Measurements from ENCODE around the gene HSPBP1. TPM values are rescaled to one million over a fixed set of nuclear protein-coding genes. Genes with fewer than 3 reads are reported as not detected.

The HSPBP1 gene
- total RNA-seq, 2 experiments from 2014 or later: 44.3 to 45.0 TPM

- intact Hi-C loops (cut with micrococcal nuclease): no loop called here
- CTCF ChIA-PET: interaction anchor here (0.8 to 1.4 kb wide), 3 partner anchors 11 to 155 kb away, joined by 3 to 7 read pairs (median 3); no protein-coding TSS in a partner anchor
- no peaks in the 10 kb centered on the region for H3K4me1 Mint-ChIP-seq (ENCODE audit: low read depth)
- H3K36me3 Mint-ChIP-seq (ENCODE audit: low read depth): no peaks in the 10 kb centered on the region
- no peaks in the 10 kb centered on the region for H3K27me3 Mint-ChIP-seq (ENCODE audit: low read depth)
- H3K27ac Mint-ChIP-seq: no peak overlapping the region
- H3K9me3 Mint-ChIP-seq: no peaks in the 10 kb centered on the region
- no peak overlapping the region for H3K4me3 Mint-ChIP-seq
- DNase-seq: no peak
Observed at GRCh38 chr19:55312621-55313512, 33.0 kb upstream of the HSPBP1 start.

GRCh38 chr19:55311797-55312196, 31.9 kb upstream of the HSPBP1 start:
- H3K27ac Mint-ChIP-seq: no peak overlapping the region
- no peaks in the 10 kb centered on the region for H3K27me3 Mint-ChIP-seq (ENCODE audit: low read depth)
- H3K36me3 Mint-ChIP-seq (ENCODE audit: low read depth): no peaks in the 10 kb centered on the region
- no peaks in the 10 kb centered on the region for H3K9me3 Mint-ChIP-seq
- intact Hi-C loops (cut with micrococcal nuclease): no loop called here
- no peaks in the 10 kb centered on the region for H3K4me1 Mint-ChIP-seq (ENCODE audit: low read depth)
- H3K4me3 Mint-ChIP-seq: no peak overlapping the region
- DNase-seq: no peak
- CTCF ChIA-PET: interaction anchor here (0.7 kb wide), 1 partner anchor 10 kb away, joined by 3 read pairs; no protein-coding TSS in a partner anchor

GRCh38 chr19:55311397-55311796, 31.5 kb upstream of the HSPBP1 start:
- Mint-ChIP-seq H3K4me3 (no peak overlapping the region), H3K4me1 (ENCODE audit: low read depth) (no peaks in the 10 kb centered on the region), H3K9me3 (no peaks in the 10 kb centered on the region), H3K27me3 (ENCODE audit: low read depth) (no peaks in the 10 kb centered on the region), H3K36me3 (ENCODE audit: low read depth) (no peaks in the 10 kb centered on the region), H3K27ac (no peak overlapping the region)
- no peak for DNase-seq
- intact Hi-C loops (cut with micrococcal nuclease): no loop called here
- CTCF ChIA-PET: interaction anchor here (0.7 kb wide), 1 partner anchor 10 kb away, joined by 3 read pairs; no protein-coding TSS in a partner anchor

- no peak overlapping the region for H3K27ac Mint-ChIP-seq
- no peak overlapping the region for H3K4me3 Mint-ChIP-seq
- H3K27me3 Mint-ChIP-seq (ENCODE audit: low read depth): no peaks in the 10 kb centered on the region
- H3K9me3 Mint-ChIP-seq: no peaks in the 10 kb centered on the region
- intact Hi-C loops (cut with micrococcal nuclease): no loop called here
- H3K4me1 Mint-ChIP-seq (ENCODE audit: low read depth): no peaks in the 10 kb centered on the region
- no peak for DNase-seq
- CTCF ChIA-PET: no interaction called here
- no peaks in the 10 kb centered on the region for H3K36me3 Mint-ChIP-seq (ENCODE audit: low read depth)
Observed at GRCh38 chr19:55310498-55310897, 30.6 kb upstream of the HSPBP1 start.

- Mint-ChIP-seq H3K36me3 (ENCODE audit: low read depth) (no peaks in the 10 kb centered on the region), H3K9me3 (no peaks in the 10 kb centered on the region), H3K4me3 (no peak overlapping the region), H3K27me3 (ENCODE audit: low read depth) (no peaks in the 10 kb centered on the region), H3K4me1 (ENCODE audit: low read depth) (peaks cover 2% of the 10 kb centered on the region), H3K27ac (no peak overlapping the region)
- CTCF ChIA-PET: interaction anchor here (0.7 kb wide), 1 partner anchor 8 kb away, joined by 3 read pairs; no protein-coding TSS in a partner anchor
- intact Hi-C loops (cut with micrococcal nuclease): no loop called here
- no peak for DNase-seq
Observed at GRCh38 chr19:55309448-55309847, 29.5 kb upstream of the HSPBP1 start.

GRCh38 chr19:55308281-55308680, 28.4 kb upstream of the HSPBP1 start:
- Mint-ChIP-seq H3K36me3 (ENCODE audit: low read depth) (no peaks in the 10 kb centered on the region), H3K27me3 (ENCODE audit: low read depth) (no peaks in the 10 kb centered on the region), H3K9me3 (no peaks in the 10 kb centered on the region), H3K27ac (no peak overlapping the region), H3K4me1 (ENCODE audit: low read depth) (peaks cover 2% of the 10 kb centered on the region), H3K4me3 (no peak overlapping the region)
- intact Hi-C loops (cut with micrococcal nuclease): no loop called here
- CTCF ChIA-PET: interaction anchor here (1.0 kb wide), 1 partner anchor 16 kb away, joined by 3 read pairs; no protein-coding TSS in a partner anchor
- no peak for DNase-seq

GRCh38 chr19:55306712-55307111, 26.8 kb upstream of the HSPBP1 start:
- no peak for DNase-seq
- H3K27ac Mint-ChIP-seq: no peak overlapping the region
- H3K27me3 Mint-ChIP-seq (ENCODE audit: low read depth): no peaks in the 10 kb centered on the region
- CTCF ChIA-PET: interaction anchor here (1.2 kb wide), 2 partner anchors 13 to 147 kb away, joined by 3 read pairs; no protein-coding TSS in a partner anchor
- H3K9me3 Mint-ChIP-seq: no peaks in the 10 kb centered on the region
- H3K4me3 Mint-ChIP-seq: no peak overlapping the region
- intact Hi-C loops (cut with micrococcal nuclease): no loop called here
- peaks cover 6% of the 10 kb centered on the region for H3K4me1 Mint-ChIP-seq (ENCODE audit: low read depth)
- H3K36me3 Mint-ChIP-seq (ENCODE audit: low read depth): no peaks in the 10 kb centered on the region

GRCh38 chr19:55305983-55306562, 26.2 kb upstream of the HSPBP1 start:
- Mint-ChIP-seq H3K36me3 (ENCODE audit: low read depth) (no peaks in the 10 kb centered on the region), H3K4me1 (ENCODE audit: low read depth) (peaks cover 7% of the 10 kb centered on the region), H3K4me3 (no peak overlapping the region), H3K27ac (no peak overlapping the region), H3K27me3 (ENCODE audit: low read depth) (no peaks in the 10 kb centered on the region), H3K9me3 (no peaks in the 10 kb centered on the region)
- no peak for DNase-seq
- intact Hi-C loops (cut with micrococcal nuclease): no loop called here
- CTCF ChIA-PET: interaction anchor here (1.2 kb wide), 2 partner anchors 12 to 147 kb away, joined by 3 read pairs; no protein-coding TSS in a partner anchor

- CTCF ChIA-PET: interaction anchor here (1.2 kb wide), 1 partner anchor 148 kb away, joined by 3 read pairs; no protein-coding TSS in a partner anchor
- intact Hi-C loops (cut with micrococcal nuclease): no loop called here
- no peaks in the 10 kb centered on the region for H3K27me3 Mint-ChIP-seq (ENCODE audit: low read depth)
- peak overlapping the region; percentile 53 for H3K27ac Mint-ChIP-seq
- H3K4me3 Mint-ChIP-seq: no peak overlapping the region
- H3K9me3 Mint-ChIP-seq: no peaks in the 10 kb centered on the region
- H3K36me3 Mint-ChIP-seq (ENCODE audit: low read depth): no peaks in the 10 kb centered on the region
- peaks cover 7% of the 10 kb centered on the region for H3K4me1 Mint-ChIP-seq (ENCODE audit: low read depth)
- DNase-seq: peak; percentile 63
Observed at GRCh38 chr19:55305491-55305890, 25.6 kb upstream of the HSPBP1 start.

GRCh38 chr19:55304980-55305379, 25.1 kb upstream of the HSPBP1 start:
- Mint-ChIP-seq H3K4me1 (ENCODE audit: low read depth) (peaks cover 7% of the 10 kb centered on the region), H3K36me3 (ENCODE audit: low read depth) (no peaks in the 10 kb centered on the region), H3K4me3 (no peak overlapping the region), H3K27ac (no peak overlapping the region), H3K27me3 (ENCODE audit: low read depth) (no peaks in the 10 kb centered on the region), H3K9me3 (no peaks in the 10 kb centered on the region)
- intact Hi-C loops (cut with micrococcal nuclease): loop anchor here (5.0 kb wide), 2 partner anchors 47 to 102 kb away; partner anchors contain the start of genes COX6B2 and UBE2S
- CTCF ChIA-PET: no interaction called here
- DNase-seq: no peak

GRCh38 chr19:55304279-55304978, 24.5 kb upstream of the HSPBP1 start:
- CTCF ChIA-PET: no interaction called here
- DNase-seq: peak; percentile 65
- H3K27ac Mint-ChIP-seq: no peak overlapping the region
- no peaks in the 10 kb centered on the region for H3K36me3 Mint-ChIP-seq (ENCODE audit: low read depth)
- intact Hi-C loops (cut with micrococcal nuclease): loop anchor here (5.0 kb wide), 2 partner anchors 48 to 103 kb away; partner anchors contain the start of genes COX6B2 and UBE2S
- H3K4me3 Mint-ChIP-seq: no peak overlapping the region
- H3K27me3 Mint-ChIP-seq (ENCODE audit: low read depth): no peaks in the 10 kb centered on the region
- no peaks in the 10 kb centered on the region for H3K9me3 Mint-ChIP-seq
- H3K4me1 Mint-ChIP-seq (ENCODE audit: low read depth): peaks cover 7% of the 10 kb centered on the region

GRCh38 chr19:55303477-55303876, 23.6 kb upstream of the HSPBP1 start:
- Mint-ChIP-seq H3K4me1 (ENCODE audit: low read depth) (peaks cover 7% of the 10 kb centered on the region), H3K27me3 (ENCODE audit: low read depth) (no peaks in the 10 kb centered on the region), H3K4me3 (no peak overlapping the region), H3K36me3 (ENCODE audit: low read depth) (no peaks in the 10 kb centered on the region), H3K9me3 (no peaks in the 10 kb centered on the region), H3K27ac (no peak overlapping the region)
- no peak for DNase-seq
- intact Hi-C loops (cut with micrococcal nuclease): loop anchor here (5.0 kb wide), 2 partner anchors 49 to 104 kb away; partner anchors contain the start of genes COX6B2 and UBE2S
- CTCF ChIA-PET: interaction anchor here (0.7 to 3.2 kb wide), 3 partner anchors 47 to 80 kb away, joined by 3 to 26 read pairs (median 4); partner anchors contain the start of gene TMEM238
